CD14-positive monocyte (primary cell): ENCODE results near the gene OARD1. TPM values are rescaled to one million over a fixed set of nuclear protein-coding genes. Genes with fewer than 3 reads are reported as not detected.

Experiments used
- DNase-seq, 3 donors: peaks; one replicate each; pipeline ENCODE4 v3.0.0-alpha.2; 2011 to 2022
- H2AFZ ChIP-seq: 2 replicates; pipeline ENCODE4 v1.6.0; 2012; ENCODE audit warnings: mild to moderate bottlenecking, low read depth, low read length, inconsistent platforms; ENCODE audit not compliant: insufficient read depth, poor library complexity, severe bottlenecking
- H3K27ac ChIP-seq, 2 donors: 1 replicate in 1 of 2; 2 replicates in 1 of 2; pipeline ENCODE4 v1.5.1; 2012 to 2013; ENCODE audit warnings: low read length in 2 of 2, control low read depth in 1 of 2, inconsistent platforms in 1 of 2, low read depth in 1 of 2, mild to moderate bottlenecking in 1 of 2
- H3K27me3 ChIP-seq, 2 donors: one replicate each; pipeline versions ENCODE4 v1.6.0 to v1.6.1; 2011 to 2013; ENCODE audit warnings: low read length in 2 of 2; ENCODE audit not compliant: control insufficient read depth in 2 of 2, insufficient read depth in 2 of 2
- H3K36me3 ChIP-seq, 2 donors: replicated peaks in 1 of 2; 1 replicate in 1 of 2; 2 replicates in 1 of 2; pipeline versions ENCODE4 v1.5.1 to v1.6.1; 2012 to 2013; ENCODE audit warnings: low read length in 2 of 2, control low read depth in 1 of 2, inconsistent platforms in 1 of 2, mild to moderate bottlenecking in 1 of 2; ENCODE audit not compliant: insufficient read depth in 2 of 2, control insufficient read depth in 1 of 2
- H3K4me1 ChIP-seq, 2 donors: 1 replicate in 1 of 2; 2 replicates in 1 of 2; pipeline versions ENCODE4 v1.5.1 to v1.6.1; 2012 to 2013; ENCODE audit warnings: low read length in 2 of 2, control low read depth in 1 of 2, inconsistent platforms in 1 of 2, mild to moderate bottlenecking in 1 of 2, moderate library complexity in 1 of 2; ENCODE audit not compliant: insufficient read depth in 2 of 2, control insufficient read depth in 1 of 2
- H3K4me2 ChIP-seq: replicated peaks from 2 replicates; pipeline ENCODE3; 2012; ENCODE audit warnings: low read length, moderate library complexity, mild to moderate bottlenecking; ENCODE audit not compliant: poor library complexity, severe bottlenecking; ENCODE audit errors: extremely low read depth
- H3K4me3 ChIP-seq, 3 experiments: fragments of 200-600 bp in 1 of 3; sonication (generic) in 1 of 3; replicated peaks in 1 of 3; 1 replicate in 2 of 3; 2 replicates in 1 of 3; pipeline ENCODE4 v1.5.1; 2011 to 2013; ENCODE audit warnings: low read length in 3 of 3, mild to moderate bottlenecking in 3 of 3, control low read depth in 2 of 3, low read depth in 2 of 3, inconsistent platforms in 1 of 3, moderate library complexity in 1 of 3
- H3K79me2 ChIP-seq: 2 replicates; pipeline ENCODE4 v1.6.0; 2012; ENCODE audit warnings: mild to moderate bottlenecking, control low read depth, inconsistent platforms, low read length, moderate library complexity; ENCODE audit not compliant: insufficient read depth
- H3K9ac ChIP-seq: 2 replicates; pipeline ENCODE4 v1.6.0; 2017; ENCODE audit warnings: low read length, mild to moderate bottlenecking; ENCODE audit not compliant: insufficient read depth, poor library complexity, severe bottlenecking
- H3K9me3 ChIP-seq, 2 donors: replicated peaks in 1 of 2; 1 replicate in 1 of 2; 2 replicates in 1 of 2; pipeline versions ENCODE4 v1.5.1 to v1.6.1; 2012 to 2013; ENCODE audit warnings: low read length in 2 of 2, control low read depth in 1 of 2; ENCODE audit not compliant: control insufficient read depth in 1 of 2, insufficient read depth in 1 of 2
- H4K20me1 ChIP-seq: 2 replicates; pipeline ENCODE4 v1.6.0; 2012; ENCODE audit warnings: mild to moderate bottlenecking, low read length, control low read depth, moderate library complexity; ENCODE audit not compliant: insufficient read depth
- H3K27ac Mint-ChIP-seq, 7 donors: one replicate each; pipeline ENCODE4 v1.8.0; 2020; ENCODE audit warnings: mild to moderate bottlenecking in 7 of 7, mixed read lengths in 7 of 7, moderate library complexity in 6 of 7, inconsistent platforms in 2 of 7
- H3K27me3 Mint-ChIP-seq, 3 donors: one replicate each; pipeline ENCODE4 v1.8.0; 2021 to 2022; ENCODE audit warnings: low read depth in 3 of 3, mild to moderate bottlenecking in 3 of 3, mixed read lengths in 3 of 3, moderate library complexity in 3 of 3, inconsistent platforms in 1 of 3
- H3K36me3 Mint-ChIP-seq, 2 donors: one replicate each; pipeline ENCODE4 v1.8.0; 2020; ENCODE audit warnings: mixed read lengths in 2 of 2, inconsistent platforms in 1 of 2, mild to moderate bottlenecking in 1 of 2
- H3K4me1 Mint-ChIP-seq: one replicate; pipeline ENCODE4 v1.8.0; 2020; ENCODE audit warnings: mild to moderate bottlenecking, mixed read lengths
- H3K4me3 Mint-ChIP-seq, 2 donors: one replicate each; pipeline ENCODE4 v1.8.0; 2020; ENCODE audit warnings: mild to moderate bottlenecking in 2 of 2, mixed read lengths in 2 of 2, moderate library complexity in 1 of 2
- H3K9me3 Mint-ChIP-seq, 7 donors: one replicate each; pipeline ENCODE4 v1.8.0; 2020 to 2022; ENCODE audit warnings: mixed read lengths in 7 of 7, mild to moderate bottlenecking in 6 of 7, moderate library complexity in 6 of 7, inconsistent platforms in 2 of 7
- WGBS: methylation state at CpG from one replicate; pipeline ENCODE4 v1.1.5; 2013; ENCODE audit warnings: missing lambda C conversion rate; ENCODE audit not compliant: insufficient coverage; 5-methylcytosine and 5-hydroxymethylcytosine counted together
- intact Hi-C, 2 donors: fragments of 100-400 bp; cut with micrococcal nuclease; formaldehyde crosslinking; loops; one replicate each; pipeline versions ENCODE4 v1.15.0 to v1.15.1; 2023
- polyA plus RNA-seq, 3 donors: library from polyadenylated mRNA; depleted of rRNA in 1 of 3; unstranded in 2 of 3; stranded (reverse) in 1 of 3; fragments of 300-500 nt in 2 of 3; fragments of >200 nt in 1 of 3; fragmentation: Illumina TruSeq in 2 of 3; gene quantifications; 1 replicate in 2 of 3; 2 replicates in 1 of 3; pipeline ENCODE4 v1.2.3, GENCODE V29; 2012 to 2021
- TF ChIP-seq, protein P1 (sequence below): fragments of 200-600 bp; IDR thresholded peaks from one replicate; pipeline ENCODE4 v1.8.0; 2022; ENCODE audit warnings: antibody characterized with exemption, mild to moderate bottlenecking

Gene OARD1
- polyA plus RNA-seq, 3 donors: 6.5 to 23.6 (median 16.8) TPM

DNA sequence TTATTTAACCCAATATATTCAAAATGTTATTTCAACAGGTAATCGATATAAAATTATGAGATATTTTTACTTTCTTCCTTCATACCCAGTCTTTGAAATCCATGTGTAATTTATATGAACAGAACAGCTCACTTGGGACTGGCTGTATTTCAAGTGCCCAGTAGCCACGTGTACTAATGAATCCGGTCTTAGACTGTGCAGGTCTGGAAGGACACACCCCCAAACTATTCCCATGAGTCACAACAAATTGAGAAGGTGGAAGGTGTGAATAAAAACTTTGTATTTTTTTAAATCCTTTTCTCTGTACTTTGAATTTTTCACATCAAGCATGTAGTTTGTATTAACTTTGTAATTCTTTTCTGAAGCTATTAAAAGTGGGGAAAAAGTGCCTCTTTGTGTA, 36.0 kb downstream of the OARD1 start:
- no peak overlapping the region for H3K27ac ChIP-seq
- no peak overlapping the region for H3K4me2 ChIP-seq
- no peak for DNase-seq
- intact Hi-C loops: no loop called here
- no peak overlapping the region for H3K4me3 ChIP-seq
- H4K20me1 ChIP-seq: no peaks in the 10 kb centered on the region
- no CpG with 5 or more reads among the region's 3 CpGs for WGBS
- TF ChIP-seq, protein P1, sequence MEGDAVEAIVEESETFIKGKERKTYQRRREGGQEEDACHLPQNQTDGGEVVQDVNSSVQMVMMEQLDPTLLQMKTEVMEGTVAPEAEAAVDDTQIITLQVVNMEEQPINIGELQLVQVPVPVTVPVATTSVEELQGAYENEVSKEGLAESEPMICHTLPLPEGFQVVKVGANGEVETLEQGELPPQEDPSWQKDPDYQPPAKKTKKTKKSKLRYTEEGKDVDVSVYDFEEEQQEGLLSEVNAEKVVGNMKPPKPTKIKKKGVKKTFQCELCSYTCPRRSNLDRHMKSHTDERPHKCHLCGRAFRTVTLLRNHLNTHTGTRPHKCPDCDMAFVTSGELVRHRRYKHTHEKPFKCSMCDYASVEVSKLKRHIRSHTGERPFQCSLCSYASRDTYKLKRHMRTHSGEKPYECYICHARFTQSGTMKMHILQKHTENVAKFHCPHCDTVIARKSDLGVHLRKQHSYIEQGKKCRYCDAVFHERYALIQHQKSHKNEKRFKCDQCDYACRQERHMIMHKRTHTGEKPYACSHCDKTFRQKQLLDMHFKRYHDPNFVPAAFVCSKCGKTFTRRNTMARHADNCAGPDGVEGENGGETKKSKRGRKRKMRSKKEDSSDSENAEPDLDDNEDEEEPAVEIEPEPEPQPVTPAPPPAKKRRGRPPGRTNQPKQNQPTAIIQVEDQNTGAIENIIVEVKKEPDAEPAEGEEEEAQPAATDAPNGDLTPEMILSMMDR: no peak
- Mint-ChIP-seq H3K27ac (no peak overlapping the region), H3K4me3 (no peak overlapping the region), H3K27me3 (peaks cover 0 to 6% (median 0%) of the 10 kb centered on the region in 3 donors), H3K9me3 (no peaks in the 10 kb centered on the region), H3K4me1 (peaks cover 8% of the 10 kb centered on the region), H3K36me3 (no peaks in the 10 kb centered on the region)
- H3K27me3 ChIP-seq: no peaks in the 10 kb centered on the region
- no peaks in the 10 kb centered on the region for H3K4me1 ChIP-seq
- H3K9me3 ChIP-seq: no peaks in the 10 kb centered on the region
- H2AFZ ChIP-seq: no peak overlapping the region
- H3K36me3 ChIP-seq: no peaks in the 10 kb centered on the region
- H3K79me2 ChIP-seq: no peaks in the 10 kb centered on the region
- no peak overlapping the region for H3K9ac ChIP-seq

DNA sequence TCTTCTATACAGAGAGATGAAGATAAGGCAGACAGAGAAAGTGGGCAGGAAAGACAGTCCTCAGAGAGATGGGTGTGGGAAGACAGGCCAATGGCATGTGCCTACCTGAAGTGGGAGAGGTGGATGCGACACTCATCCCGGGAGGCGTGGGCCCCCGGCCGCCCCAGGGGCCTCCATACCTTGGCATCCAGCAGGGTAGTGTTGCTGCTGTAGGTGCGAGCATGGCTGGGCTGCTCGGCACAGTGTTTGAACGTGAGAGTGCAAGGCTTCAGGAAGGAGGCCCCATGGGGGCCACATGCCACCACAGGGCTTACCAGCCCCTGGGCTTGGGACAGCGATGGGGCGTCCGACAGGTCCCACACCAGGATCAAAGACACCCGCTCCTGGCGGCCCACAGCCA, 38.4 kb downstream of the OARD1 start:
- no peak overlapping the region for H3K9ac ChIP-seq
- WGBS: 95% methylated on average over 13 of the region's 13 CpGs
- no peak overlapping the region for H3K4me3 Mint-ChIP-seq
- no peak overlapping the region for H2AFZ ChIP-seq
- no peaks in the 10 kb centered on the region for H3K9me3 ChIP-seq
- no peaks in the 10 kb centered on the region for H3K36me3 Mint-ChIP-seq
- no peak overlapping the region for H3K27ac Mint-ChIP-seq
- TF ChIP-seq, protein P1: no peak
- peaks cover 6% of the 10 kb centered on the region for H3K4me1 Mint-ChIP-seq
- peaks cover 0 to 2% (median 0%) of the 10 kb centered on the region in 7 donors for H3K9me3 Mint-ChIP-seq
- intact Hi-C loops: no loop called here
- H3K4me3 ChIP-seq: no peak overlapping the region
- no peaks in the 10 kb centered on the region for H4K20me1 ChIP-seq
- H3K4me2 ChIP-seq: no peak overlapping the region
- H3K79me2 ChIP-seq: no peaks in the 10 kb centered on the region
- H3K36me3 ChIP-seq: no peaks in the 10 kb centered on the region
- H3K27ac ChIP-seq: no peak overlapping the region
- DNase-seq: no peak
- peaks cover 3 to 6% (median 3%) of the 10 kb centered on the region in 3 donors for H3K27me3 Mint-ChIP-seq
- H3K4me1 ChIP-seq: peaks cover 1 to 2% of the 10 kb centered on the region in 2 donors
- no peaks in the 10 kb centered on the region for H3K27me3 ChIP-seq
